Right lobe of liver (tissue), 6 donors: ENCODE measurements around the gene RSBN1. TPM values are rescaled to one million over a fixed set of nuclear protein-coding genes. Genes with fewer than 3 reads are reported as not detected.

Source experiments
- ATAC-seq, 4 donors: fragments of 200-7000 bp; cut with Tn5 transposase; one replicate each; pipeline ENCODE4 v1.9.1; 2020; ENCODE audit warnings: mild to moderate bottlenecking in 4 of 4, moderate library complexity in 4 of 4
- DNase-seq, 3 donors: peaks; one replicate each; pipeline ENCODE4 v3.0.0-alpha.2; 2020
- H3K27ac ChIP-seq, 3 donors: fragments of 200-600 bp; one replicate each; pipeline ENCODE4 v1.8.0; 2022
- H3K27me3 ChIP-seq, 2 donors: fragments of 200-600 bp; one replicate each; pipeline ENCODE4 v1.8.0; 2022
- H3K36me3 ChIP-seq, 4 donors: fragments of 200-600 bp; sonication (generic) in 1 of 4; one replicate each; pipeline versions ENCODE4 v1.5.1 to v1.8.0; 2017 to 2022; ENCODE audit warnings: control low read depth in 1 of 4
- H3K4me1 ChIP-seq, 4 donors: fragments of 200-600 bp; sonication (generic) in 1 of 4; one replicate each; pipeline versions ENCODE4 v1.5.1 to v1.8.0; 2017 to 2022; ENCODE audit warnings: control low read depth in 1 of 4
- H3K4me3 ChIP-seq, 3 donors: fragments of 200-600 bp; one replicate each; pipeline ENCODE4 v1.8.0; 2022
- H3K9me3 ChIP-seq, 4 donors: fragments of 200-600 bp; sonication (generic) in 1 of 4; one replicate each; pipeline versions ENCODE4 v1.5.1 to v1.8.0; 2017 to 2022; ENCODE audit warnings: control low read depth in 1 of 4
- CTCF ChIP-seq, 4 donors: fragments of 200-600 bp in 3 of 4; fragments of 450-650 bp in 1 of 4; IDR thresholded peaks; one replicate each; pipeline versions ENCODE4 v1.5.1 to v1.8.0; 2016 to 2022; ENCODE audit warnings: antibody characterized with exemption in 4 of 4, mild to moderate bottlenecking in 2 of 4
- POLR2A ChIP-seq: fragments of 450-650 bp; IDR thresholded peaks from one replicate; pipeline ENCODE4 v1.6.1; 2017; ENCODE audit warnings: antibody characterized with exemption, mild to moderate bottlenecking
- WGBS: methylation state at CpG from one replicate; pipeline ENCODE4 v1.1.6; 2018; ENCODE audit warnings: low coverage, low lambda C conversion rate; ENCODE audit not compliant: insufficient coverage; ENCODE audit errors: missing lambda C conversion rate; 5-methylcytosine and 5-hydroxymethylcytosine counted together
- intact Hi-C, 2 donors: fragments of 100-400 bp; cut with DNase I; formaldehyde crosslinking; loops; one replicate each; pipeline versions ENCODE4 v1.11.2 to v1.14.1; 2022
- total RNA-seq, 6 experiments: library from RNA; depleted of rRNA in 2 of 6; stranded (reverse); fragments of >200 nt in 2 of 6; fragmentation: NEBNext Ultra II Directional in 3 of 6; extraction: Animal tissue kit (Norgen Biotek cat#: 25700) in 3 of 6; gene quantifications; one replicate each; pipeline versions ENCODE4 v1.1.0 to v1.2.4, GENCODE V29; 2016 to 2023
- donor health status: DM: no; HTN: yes; CAD: no.
- donor health status: DM: no; HTN: no; CAD: no.
- donor health status: DM: no; HTN: no; CAD: no.
- donor health status: DM: no; HTN: yes; CAD: no.
- donor health status: DM: no; HTN: yes; CAD: no.

RSBN1 gene
- total RNA-seq, 6 experiments from 2014 or later = 4.1 to 5.9 (median 5.0) TPM

GRCh38 chr1:113714606-113715269 lies 97.5 kb downstream of the RSBN1 start:
- TF ChIP-seq CTCF (IDR thresholded peaks at IDR 0.05) = peak in 1 of 4 donors; percentile 17
- TF ChIP-seq POLR2A = no peak
- H3K27ac ChIP-seq = no peak overlapping the region
- H3K4me1 ChIP-seq = no peaks in the 10 kb centered on the region
- 93% methylated on average over 2 of the region's 3 CpGs for WGBS
- ATAC-seq = peak in 1 of 4 donors; percentile 40
- no peak overlapping the region for H3K4me3 ChIP-seq
- no peaks in the 10 kb centered on the region for H3K27me3 ChIP-seq
- H3K9me3 ChIP-seq = no peaks in the 10 kb centered on the region
- intact Hi-C loops = no loop called here
- DNase-seq = no peak
- H3K36me3 ChIP-seq = peaks cover 0 to 7% (median 2%) of the 10 kb centered on the region in 4 donors

Other genes with a start within 250 kb of the RSBN1 start
- gene PHTF1, start 53.0 kb downstream of the RSBN1 start, total RNA-seq = 1 to 10 TPM; 4.7 to 8.7 (median 6.1) TPM
- 1 to 10 TPM in 4 of 6 experiments, under 1 TPM in 2; 0.48 to 1.6 (median 1.2) TPM for gene PTPN22, start 59.2 kb upstream of the RSBN1 start, total RNA-seq
- under 1 TPM in 5 of 6 experiments, not detected in 1; 0.06 to 0.73 (median 0.13) TPM for gene BCL2L15, start 75.1 kb upstream of the RSBN1 start, total RNA-seq
- 1 to 10 TPM; 6.0 to 9.0 (median 7.0) TPM for gene AP4B1, start 92.3 kb upstream of the RSBN1 start, total RNA-seq
- gene DCLRE1B, start 92.8 kb upstream of the RSBN1 start, total RNA-seq = 1 to 10 TPM; 1.6 to 3.3 (median 1.9) TPM
- 10 to 100 TPM; 19.0 to 29.6 (median 23.5) TPM for gene HIPK1, start 116.8 kb upstream of the RSBN1 start, total RNA-seq
- 10 to 100 TPM in 1 of 6 experiments, 1 to 10 TPM in 5; 1.8 to 13.8 (median 6.6) TPM for gene OLFML3, start 167.0 kb upstream of the RSBN1 start, total RNA-seq